HG03025 (cell line): ENCODE data around the gene ARF1.

ENCODE experiments used
- ATAC-seq: cut with Tn5 transposase; IDR thresholded peaks from one replicate; pipeline ENCODE4 v1.9.1; 2021; ENCODE audit warnings: mild to moderate bottlenecking, moderate library complexity; ENCODE audit not compliant: unreplicated experiment, low FRiP score

Gene ARF1

GRCh38 chr1:228082214-228082917 lies at the start of gene ARF1:
ARF1 (plus strand) TSS chr1:228082708; CDS start chr1:228097115, 14,407 bp downstream.
- peak; percentile 72 for ATAC-seq

DNA sequence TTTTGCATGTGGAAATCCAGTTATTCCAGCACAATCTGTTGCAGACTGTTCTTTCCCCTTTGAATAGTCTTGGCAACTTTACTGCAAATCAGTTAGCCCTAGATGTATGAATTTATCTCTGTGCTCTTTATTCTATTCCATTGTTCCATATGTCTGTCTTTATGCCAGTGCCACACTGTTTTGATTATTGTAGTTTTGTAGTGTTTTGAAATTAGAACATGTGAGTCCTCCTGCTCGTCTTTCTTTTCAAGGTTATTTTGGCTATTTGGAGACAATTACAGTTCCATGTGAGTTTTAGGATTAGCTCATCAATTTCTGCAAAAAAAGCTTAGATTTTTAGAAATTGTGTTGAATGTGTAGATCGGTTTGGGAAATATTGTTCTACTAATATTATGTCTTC lies 49.1 kb upstream of the ARF1 start:
- no peak for ATAC-seq

DNA sequence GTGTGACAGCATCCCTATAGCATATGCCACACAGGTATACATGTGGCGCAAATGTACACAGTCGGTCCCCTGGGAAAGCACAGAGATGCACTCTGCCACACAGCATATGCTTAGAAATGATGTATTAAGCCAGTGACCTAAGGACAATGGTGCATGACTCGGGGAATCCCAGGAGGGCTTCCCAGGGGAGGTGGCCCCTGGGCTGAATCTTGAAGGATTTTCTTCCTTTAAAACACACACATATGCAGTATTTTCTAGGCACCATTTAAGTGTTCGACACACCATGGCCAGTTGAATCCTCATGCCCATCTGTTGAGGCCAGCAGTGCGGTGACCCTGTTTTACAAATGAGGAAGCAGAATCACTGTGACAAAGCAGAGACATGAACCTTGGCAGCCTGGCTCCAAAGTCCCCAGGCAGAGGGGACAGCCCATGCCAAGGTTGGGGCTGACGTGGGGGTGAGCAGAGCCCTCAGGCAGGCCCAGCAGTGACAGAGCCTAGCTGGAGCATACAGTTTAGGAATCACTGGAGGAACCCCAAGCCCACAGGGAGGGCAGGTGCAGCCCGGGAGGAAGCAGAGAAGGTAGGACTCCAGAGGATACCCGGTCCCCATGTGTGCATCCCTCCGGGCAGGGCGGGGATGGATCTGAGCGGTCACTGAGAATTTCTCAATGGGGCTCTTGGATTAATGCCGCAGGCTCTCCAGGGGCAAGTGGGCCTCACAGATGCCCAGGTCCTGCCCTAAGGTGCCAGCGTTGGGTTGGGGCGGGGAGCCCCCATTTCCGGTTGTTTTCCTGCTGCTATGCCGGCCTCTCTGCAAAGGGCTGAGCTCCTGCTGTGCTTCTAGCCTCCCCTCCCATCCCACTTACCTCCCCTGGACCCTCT lies 47.3 kb upstream of the ARF1 start:
- no peak for ATAC-seq

GRCh38 chr1:228035844-228036243 lies 46.7 kb upstream of the ARF1 start:
- ATAC-seq = no peak

- ATAC-seq = no peak
These were observed 45.7 kb upstream of the ARF1 start for GRCh38 chr1:228036701-228037231.

- peak; percentile 71 for ATAC-seq
These were observed 44.8 kb upstream of the ARF1 start for GRCh38 chr1:228037401-228038386.

GRCh38 chr1:228038387-228039005 lies 44.0 kb upstream of the ARF1 start:
- no peak for ATAC-seq

- ATAC-seq = no peak
These were observed 43.3 kb upstream of the ARF1 start for GRCh38 chr1:228039006-228039903.

- no peak for ATAC-seq
These were observed 42.5 kb upstream of the ARF1 start for GRCh38 chr1:228039986-228040385.

DNA sequence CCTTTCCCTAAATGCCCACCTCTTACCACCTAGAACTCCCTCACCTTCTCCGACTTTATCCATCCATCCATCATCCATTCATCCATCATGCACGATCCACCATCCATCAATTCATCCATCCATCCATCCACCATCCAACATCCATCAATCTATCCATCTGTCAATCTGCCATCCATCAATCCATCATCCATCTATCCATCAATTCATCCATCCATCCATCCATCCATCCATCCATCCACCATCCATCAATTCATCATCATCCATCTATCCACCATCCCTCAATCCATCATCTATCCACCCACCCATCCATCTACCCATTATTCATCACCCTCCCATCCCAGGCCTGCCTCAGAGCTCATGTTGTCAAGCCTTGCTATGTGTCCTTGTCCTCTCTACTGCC lies 41.2 kb upstream of the ARF1 start:
- ATAC-seq = no peak

DNA sequence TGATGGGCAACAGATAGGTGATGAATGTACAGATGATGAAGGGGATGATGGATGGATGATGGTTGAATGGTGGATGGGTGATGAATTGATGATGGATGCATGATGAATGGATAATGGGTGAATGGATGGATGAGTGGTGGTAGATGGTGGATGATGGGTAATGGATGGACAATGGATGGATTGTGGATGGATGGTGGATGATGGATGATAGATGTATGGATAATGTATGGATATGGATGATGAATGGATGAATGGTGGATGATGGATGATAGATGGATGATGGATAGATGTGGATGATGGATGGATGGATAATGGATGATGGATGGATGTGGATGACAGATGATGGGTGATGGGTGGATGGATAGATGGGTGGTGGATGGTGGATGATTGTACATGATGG lies 40.0 kb upstream of the ARF1 start:
- ATAC-seq = no peak

GRCh38 chr1:228043281-228043848 lies 39.1 kb upstream of the ARF1 start:
- ATAC-seq = no peak

- ATAC-seq = no peak
These were observed 37.5 kb upstream of the ARF1 start for GRCh38 chr1:228044961-228045360.

DNA sequence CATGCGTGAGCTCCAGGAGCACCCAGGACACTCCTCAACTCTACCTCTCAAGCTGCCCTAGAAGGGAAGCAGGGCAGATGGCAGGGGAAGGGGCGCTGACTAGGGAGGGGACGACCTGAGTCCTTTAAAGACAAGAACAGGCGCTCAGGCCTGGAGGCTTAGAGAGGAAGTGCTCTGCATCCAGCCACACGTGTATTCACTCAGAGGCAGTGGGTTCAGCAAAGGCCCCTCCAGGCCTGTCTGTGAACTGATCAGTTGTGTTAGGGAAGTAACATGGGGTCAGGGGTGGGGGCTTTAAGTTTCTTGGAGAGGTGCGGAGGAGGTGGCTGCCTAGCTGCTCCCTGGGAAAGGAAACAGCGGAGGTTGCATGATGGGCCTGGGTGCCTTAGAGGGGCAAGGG lies 37.1 kb upstream of the ARF1 start:
- no peak for ATAC-seq

DNA sequence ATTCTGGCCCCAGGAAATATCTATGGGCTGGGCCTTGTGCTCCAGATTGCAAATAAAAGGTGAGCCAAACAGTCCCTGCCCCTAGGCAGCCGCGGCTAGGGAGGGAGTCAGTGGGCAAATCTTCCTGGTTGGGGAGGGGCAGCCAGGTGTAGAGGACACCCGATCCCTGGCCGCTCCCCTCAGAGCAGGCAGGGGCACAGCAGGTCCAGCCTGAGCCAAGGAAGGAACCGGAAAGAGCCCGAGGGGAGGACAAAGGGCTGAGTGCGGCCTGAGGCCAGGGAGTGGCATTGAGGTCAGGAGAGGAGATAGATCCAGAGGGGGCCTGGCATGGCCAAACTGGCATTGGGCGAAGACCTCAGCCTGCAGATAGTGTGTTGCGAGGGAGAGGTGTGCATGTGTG lies 36.6 kb upstream of the ARF1 start:
- no peak for ATAC-seq

DNA sequence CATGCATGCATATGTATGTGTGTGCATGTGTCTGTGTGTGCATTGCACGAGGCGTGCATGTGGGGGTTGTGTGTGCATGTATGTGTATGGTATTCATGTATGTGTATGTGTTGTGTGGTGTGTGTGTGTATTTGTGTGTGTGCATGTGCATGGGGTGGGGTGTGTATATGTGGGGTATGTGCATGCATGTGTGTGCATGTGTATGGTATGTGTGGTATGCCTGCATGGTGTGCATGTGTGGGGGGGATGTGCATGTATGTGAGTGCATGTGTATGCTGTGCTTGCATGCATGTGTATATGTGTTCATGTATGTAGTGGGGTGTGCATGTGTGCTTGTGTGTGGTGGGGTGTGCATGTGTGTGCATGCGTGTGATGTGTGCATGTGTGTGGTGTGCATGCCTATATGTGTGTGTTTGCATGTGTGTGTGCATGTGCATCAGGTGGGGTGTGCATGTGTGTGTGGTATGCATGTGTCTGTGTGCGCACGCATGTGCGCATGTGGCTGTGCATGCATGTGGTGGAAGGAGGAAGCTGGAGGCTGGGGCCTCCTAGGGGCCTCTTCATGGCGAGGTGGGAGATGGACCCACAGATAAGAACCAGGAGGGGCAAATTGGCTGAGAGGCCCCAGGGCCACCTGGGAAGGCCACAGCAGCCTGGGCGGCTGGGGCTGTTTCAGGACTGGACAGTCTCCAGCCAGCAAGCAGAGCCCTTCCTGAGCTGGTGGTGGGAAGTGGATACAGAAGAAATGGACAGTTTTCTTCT lies 35.9 kb upstream of the ARF1 start:
- no peak for ATAC-seq

GRCh38 chr1:228047183-228047466 lies 35.4 kb upstream of the ARF1 start:
- no peak for ATAC-seq

DNA sequence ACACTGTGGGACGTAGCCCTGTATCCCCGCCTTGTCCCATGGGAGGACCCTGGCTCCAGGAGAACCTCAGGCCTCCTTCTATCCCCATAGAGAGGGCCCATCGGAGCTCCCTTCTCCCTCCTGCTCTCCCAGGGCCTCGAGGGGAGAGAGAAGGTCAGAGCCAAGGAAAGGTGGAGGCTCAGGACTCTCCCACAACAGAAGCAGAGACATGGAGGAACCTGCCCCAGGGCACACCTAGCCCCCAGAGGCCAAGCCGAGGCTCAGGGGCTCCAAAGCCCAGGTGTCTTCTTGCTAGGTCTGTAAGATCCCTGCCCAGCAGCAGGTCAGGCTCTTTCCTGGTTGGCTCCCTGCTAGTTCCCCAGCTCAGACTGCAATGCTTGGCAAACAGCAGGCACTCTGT lies 34.4 kb upstream of the ARF1 start:
- ATAC-seq = no peak
